Adrenal gland (tissue), 12 donors: ENCODE measurements around the gene ACTL6A. TPM values are rescaled to one million over a fixed set of nuclear protein-coding genes. Genes with fewer than 3 reads are reported as not detected.
A peak's percentile ranks its signal among the peaks of the same experiment; 100 is the strongest.

Experiments
- DNase-seq, 7 donors: peaks; one replicate each; pipeline ENCODE4 v3.0.0-alpha.2; 2019 to 2020
- H3K27ac ChIP-seq, 5 donors: fragments of 200-600 bp; sonication (generic) in 4 of 5; 1 replicate in 3 of 5; 2 replicates in 2 of 5; pipeline versions ENCODE4 v1.5.1 to v1.8.0; 2016 to 2020; ENCODE audit warnings: mild to moderate bottlenecking in 1 of 5
- H3K27me3 ChIP-seq: fragments of 200-600 bp; 2 replicates; pipeline ENCODE4 v1.8.0; 2021
- H3K36me3 ChIP-seq, 2 donors: fragments of 200-600 bp; replicated peaks in 1 of 2; 1 replicate in 1 of 2; 2 replicates in 1 of 2; pipeline versions ENCODE4 v1.5.1 to v1.8.0; 2018 to 2022
- H3K4me1 ChIP-seq, 2 donors: fragments of 200-600 bp; replicated peaks in 1 of 2; 1 replicate in 1 of 2; 2 replicates in 1 of 2; pipeline versions ENCODE4 v1.5.1 to v1.8.0; 2018 to 2021
- H3K4me3 ChIP-seq, 4 donors: fragments of 200-600 bp; sonication (generic) in 3 of 4; one replicate each; pipeline ENCODE4 v1.5.1; 2016 to 2018
- H3K9me3 ChIP-seq, 3 donors: fragments of 200-600 bp; sonication (generic) in 1 of 3; replicated peaks in 1 of 3; 1 replicate in 2 of 3; 2 replicates in 1 of 3; pipeline versions ENCODE4 v1.5.1 to v1.8.0; 2016 to 2021
- POLR2A ChIP-seq, 2 donors: fragments of 450-650 bp; IDR thresholded peaks; one replicate each; pipeline ENCODE4 v1.6.1; 2017; ENCODE audit warnings: antibody characterized with exemption in 2 of 2, mild to moderate bottlenecking in 2 of 2, moderate library complexity in 1 of 2
- WGBS, 4 donors: extraction: QIAGEN DNeasy Blood & Tissue Kit in 2 of 4; methylation state at CpG; one replicate each; pipeline versions ENCODE4 v1.1.5 to v1.1.7; 2013 to 2017; 5-methylcytosine and 5-hydroxymethylcytosine counted together
- intact Hi-C, 2 donors: fragments of 100-400 bp; cut with DNase I; formaldehyde crosslinking; loops; one replicate each; pipeline versions ENCODE4 v1.14.1 to v1.15.0; 2022 to 2023
- polyA plus RNA-seq, 3 donors: library from polyadenylated mRNA; stranded (reverse); fragments of 200-250 nt in 2 of 3; fragments of 350-450 nt in 1 of 3; fragmentation: Illumina TruSeq in 1 of 3; extraction: RNeasy Lipid Tissue Mini Kit (QIAGEN cat#74804) in 1 of 3; gene quantifications; one replicate each; pipeline ENCODE4 v1.2.3, GENCODE V29; 2013 to 2014
- total RNA-seq, 9 donors: library from RNA; depleted of rRNA in 4 of 9; stranded (reverse); fragments of >200 nt in 4 of 9; fragments of 120-200 nt in 1 of 9; fragmentation: NEBNext Ultra II Directional in 1 of 9; extraction: Animal tissue kit (Norgen Biotek cat#: 25700) in 1 of 9; gene quantifications; one replicate each; pipeline versions ENCODE4 v1.1.0 to v1.2.4, GENCODE V29; 2013 to 2023
- TF ChIP-seq, protein P1 (sequence below), 6 experiments: fragments of 450-650 bp in 4 of 6; fragments of 200-600 bp in 2 of 6; sonication (generic) in 1 of 6; IDR thresholded peaks; 1 replicate in 5 of 6; 2 replicates in 1 of 6; pipeline versions ENCODE4 v1.5.1 to v1.8.0; 2016 to 2021; ENCODE audit warnings: antibody characterized with exemption in 6 of 6, mild to moderate bottlenecking in 2 of 6, moderate library complexity in 1 of 6
- donor health status: healthy with polysubstance abuse.
- donor health status: Bipolar disorder and iron deficiency.
- donor health status: DM: yes; HTN: yes; CAD: no.
- donor health status: DM: no; HTN: no; CAD: no.
- donor health status: DM: no; HTN: no; CAD: no.
- donor health status: DM: yes; HTN: yes; CAD: no.

Gene ACTL6A
- total and polyA plus RNA-seq, 12 donors = 28.9 to 62.9 (median 44.0) TPM

DNA sequence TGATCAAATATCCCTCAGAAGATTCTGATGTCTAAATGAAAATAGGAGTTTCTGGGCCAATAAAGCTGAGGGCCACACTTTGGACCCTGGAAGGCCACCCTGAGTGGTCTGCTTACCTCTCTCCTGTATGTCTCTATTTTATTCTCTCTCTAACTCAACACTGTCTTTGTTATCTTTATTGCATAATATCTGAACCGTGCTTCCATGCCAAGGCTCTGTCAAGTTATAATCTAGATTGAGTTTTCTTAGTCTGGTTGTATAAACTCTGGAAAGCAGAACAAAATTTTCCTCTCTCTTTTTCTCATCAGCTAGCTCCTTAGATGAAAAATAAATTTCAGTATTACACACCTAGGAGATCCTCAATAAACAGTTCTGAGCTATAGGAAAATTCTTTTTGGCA is 36.2 kb upstream of the ACTL6A start:
- Histone ChIP-seq H3K9me3 (no peaks in the 10 kb centered on the region), H3K4me1 (peaks cover 0 to 3% of the 10 kb centered on the region in 2 donors), H3K36me3 (no peaks in the 10 kb centered on the region), H3K4me3 (no peak overlapping the region), H3K27ac (peak overlapping the region in 3 of 5 donors; percentile 19 to 47 (median 40)), H3K27me3 (no peaks in the 10 kb centered on the region)
- peak in 1 of 7 donors; percentile 8 for DNase-seq
- 0 to 5% (median 0%) methylated on average over 1 of the region's 1 CpG for WGBS, 4 donors
- intact Hi-C loops = no loop called here
- TF ChIP-seq POLR2A (IDR thresholded peaks at IDR 0.05) = no peak
- TF ChIP-seq, protein P1, sequence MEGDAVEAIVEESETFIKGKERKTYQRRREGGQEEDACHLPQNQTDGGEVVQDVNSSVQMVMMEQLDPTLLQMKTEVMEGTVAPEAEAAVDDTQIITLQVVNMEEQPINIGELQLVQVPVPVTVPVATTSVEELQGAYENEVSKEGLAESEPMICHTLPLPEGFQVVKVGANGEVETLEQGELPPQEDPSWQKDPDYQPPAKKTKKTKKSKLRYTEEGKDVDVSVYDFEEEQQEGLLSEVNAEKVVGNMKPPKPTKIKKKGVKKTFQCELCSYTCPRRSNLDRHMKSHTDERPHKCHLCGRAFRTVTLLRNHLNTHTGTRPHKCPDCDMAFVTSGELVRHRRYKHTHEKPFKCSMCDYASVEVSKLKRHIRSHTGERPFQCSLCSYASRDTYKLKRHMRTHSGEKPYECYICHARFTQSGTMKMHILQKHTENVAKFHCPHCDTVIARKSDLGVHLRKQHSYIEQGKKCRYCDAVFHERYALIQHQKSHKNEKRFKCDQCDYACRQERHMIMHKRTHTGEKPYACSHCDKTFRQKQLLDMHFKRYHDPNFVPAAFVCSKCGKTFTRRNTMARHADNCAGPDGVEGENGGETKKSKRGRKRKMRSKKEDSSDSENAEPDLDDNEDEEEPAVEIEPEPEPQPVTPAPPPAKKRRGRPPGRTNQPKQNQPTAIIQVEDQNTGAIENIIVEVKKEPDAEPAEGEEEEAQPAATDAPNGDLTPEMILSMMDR (IDR thresholded peaks at IDR 0.05) = no peak

DNA sequence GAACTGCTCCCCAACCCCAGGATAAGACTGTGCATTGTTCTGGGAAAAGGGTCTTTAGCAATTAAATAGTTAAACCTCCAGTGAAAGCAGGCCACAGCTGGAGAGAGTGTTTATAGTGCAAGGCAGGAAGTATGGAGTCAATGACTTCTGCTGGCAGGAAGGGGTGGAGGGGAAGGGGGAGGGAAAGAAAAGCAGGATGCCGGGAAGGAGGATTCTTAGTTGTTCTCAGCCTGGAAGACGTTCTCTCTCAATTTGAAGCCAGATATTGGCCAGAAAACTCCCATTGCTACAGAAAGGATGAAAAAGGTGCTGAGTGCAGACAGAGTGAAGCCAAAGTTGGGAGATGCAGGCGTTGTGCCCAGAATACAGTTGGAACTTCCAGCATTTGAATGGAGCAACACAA is 35.7 kb upstream of the ACTL6A start:
- H3K36me3 ChIP-seq = no peaks in the 10 kb centered on the region
- TF ChIP-seq, protein P1 (IDR thresholded peaks at IDR 0.05) = no peak
- TF ChIP-seq POLR2A (IDR thresholded peaks at IDR 0.05) = no peak
- no peaks in the 10 kb centered on the region for H3K27me3 ChIP-seq
- WGBS, 4 donors = 24 to 33% (median 27%) methylated on average over 3 of the region's 3 CpGs
- peak; percentile 18 to 58 (median 39) for DNase-seq
- H3K4me1 ChIP-seq = peaks cover 0 to 3% of the 10 kb centered on the region in 2 donors
- H3K4me3 ChIP-seq = peak overlapping the region in 1 of 4 donors; percentile 4
- intact Hi-C loops = no loop called here
- H3K9me3 ChIP-seq = no peaks in the 10 kb centered on the region
- H3K27ac ChIP-seq = peak overlapping the region in 3 of 5 donors; percentile 19 to 47 (median 30)

DNA sequence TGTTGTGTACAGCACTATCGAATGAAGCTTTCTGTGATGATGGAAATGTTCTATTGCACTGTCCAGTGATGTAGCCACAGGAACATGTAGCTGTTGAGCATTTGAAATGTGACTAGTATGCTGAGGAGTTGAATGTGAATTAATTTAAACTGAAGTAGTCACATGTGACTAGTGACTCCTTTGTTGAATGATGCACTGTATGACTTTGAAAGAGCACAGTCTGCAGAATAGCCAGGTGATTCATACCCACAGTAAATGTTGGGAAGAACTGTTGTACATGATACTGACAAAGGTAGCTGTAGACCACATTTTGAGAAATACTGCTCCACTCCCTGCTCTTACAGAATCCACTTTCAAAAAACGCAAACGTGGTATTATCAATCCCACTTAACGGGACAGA is 34.0 kb upstream of the ACTL6A start:
- H3K36me3 ChIP-seq = no peaks in the 10 kb centered on the region
- no peak overlapping the region for H3K27ac ChIP-seq
- no peak overlapping the region for H3K4me3 ChIP-seq
- intact Hi-C loops = no loop called here
- DNase-seq = no peak
- no peak for TF ChIP-seq POLR2A (IDR thresholded peaks at IDR 0.05)
- TF ChIP-seq, protein P1 (IDR thresholded peaks at IDR 0.05) = no peak
- WGBS, 4 donors = 55 to 67% (median 60%) methylated on average over 4 of the region's 4 CpGs
- H3K4me1 ChIP-seq = peaks cover 0 to 3% of the 10 kb centered on the region in 2 donors
- no peaks in the 10 kb centered on the region for H3K9me3 ChIP-seq
- H3K27me3 ChIP-seq = no peaks in the 10 kb centered on the region

DNA sequence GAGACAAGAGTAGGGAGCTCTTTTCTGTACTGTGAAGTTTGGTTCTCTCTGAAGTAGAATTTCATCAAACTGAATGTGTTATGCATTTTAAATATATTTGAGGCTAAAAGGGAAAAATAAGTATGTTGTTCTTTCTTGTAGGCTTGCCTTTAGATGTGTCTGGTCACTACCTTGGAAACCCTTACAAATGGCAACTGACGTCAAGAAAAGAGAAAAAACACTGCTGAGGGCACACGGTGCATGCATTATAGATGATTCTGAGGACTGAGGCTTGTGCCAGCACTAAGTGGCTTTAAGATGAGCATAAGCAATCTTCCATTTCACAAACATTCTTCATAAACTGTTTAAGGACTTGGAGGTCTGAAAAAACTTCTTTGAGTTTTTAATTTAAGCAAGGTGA is 31.1 kb upstream of the ACTL6A start:
- no peak for DNase-seq
- Histone ChIP-seq H3K9me3 (no peaks in the 10 kb centered on the region), H3K4me1 (peaks cover 0 to 3% of the 10 kb centered on the region in 2 donors), H3K4me3 (no peak overlapping the region), H3K27me3 (no peaks in the 10 kb centered on the region), H3K27ac (no peak overlapping the region), H3K36me3 (no peaks in the 10 kb centered on the region)
- 33 to 79% (median 51%) methylated on average over 2 of the region's 2 CpGs for WGBS, 4 donors
- intact Hi-C loops = no loop called here
- TF ChIP-seq POLR2A (IDR thresholded peaks at IDR 0.05) = no peak
- TF ChIP-seq, protein P1 (IDR thresholded peaks at IDR 0.05) = no peak
